SK-MEL-5 (cell line): ENCODE data around the gene SPN. TPM values are rescaled to one million over a fixed set of nuclear protein-coding genes. Genes with fewer than 3 reads are reported as not detected.
A peak's percentile ranks its signal among the peaks of the same experiment; 100 is the strongest.
"Not testable (repeated sequence)": the region's sequence is repeated elsewhere in the genome, so short reads cannot be mapped to it uniquely, and the experiment has no call there.

Source experiments
- DNase-seq: peaks from one replicate; pipeline ENCODE4 v3.0.0-alpha.2; 2016; ENCODE audit warnings: low read depth, low spot score
- in situ Hi-C: cut with HindIII; loops from 2 replicates; pipeline ENCODE4 v1.10.0; 2016; ENCODE audit warnings: low sequenced_read_pairs, high pct_unique_total_duplicates, low pct_unique_long_range_greater_than_20kb
- polyA plus RNA-seq, 2 experiments: library from polyadenylated mRNA; depleted of rRNA; stranded (reverse); fragments of >200 nt; gene quantifications; 2 replicates each; pipeline ENCODE4 v1.2.3, GENCODE V29; 2015
- total RNA-seq: library from RNA; depleted of rRNA; stranded (reverse); fragments of >200 nt; shearing (Covaris generic); gene quantifications from 2 replicates; pipeline ENCODE4 v1.2.3, GENCODE V29; 2014; rRNA removed

Gene SPN
- not detected in 2 replicates for total RNA-seq
- 0.08 TPM in 1 of 2 replicates, not detected in the other for polyA plus RNA-seq (2015; cell fraction: cytosol; rRNA removed)
- not detected in 2 replicates for polyA plus RNA-seq (2015; cell fraction: nucleus; rRNA removed)

DNA sequence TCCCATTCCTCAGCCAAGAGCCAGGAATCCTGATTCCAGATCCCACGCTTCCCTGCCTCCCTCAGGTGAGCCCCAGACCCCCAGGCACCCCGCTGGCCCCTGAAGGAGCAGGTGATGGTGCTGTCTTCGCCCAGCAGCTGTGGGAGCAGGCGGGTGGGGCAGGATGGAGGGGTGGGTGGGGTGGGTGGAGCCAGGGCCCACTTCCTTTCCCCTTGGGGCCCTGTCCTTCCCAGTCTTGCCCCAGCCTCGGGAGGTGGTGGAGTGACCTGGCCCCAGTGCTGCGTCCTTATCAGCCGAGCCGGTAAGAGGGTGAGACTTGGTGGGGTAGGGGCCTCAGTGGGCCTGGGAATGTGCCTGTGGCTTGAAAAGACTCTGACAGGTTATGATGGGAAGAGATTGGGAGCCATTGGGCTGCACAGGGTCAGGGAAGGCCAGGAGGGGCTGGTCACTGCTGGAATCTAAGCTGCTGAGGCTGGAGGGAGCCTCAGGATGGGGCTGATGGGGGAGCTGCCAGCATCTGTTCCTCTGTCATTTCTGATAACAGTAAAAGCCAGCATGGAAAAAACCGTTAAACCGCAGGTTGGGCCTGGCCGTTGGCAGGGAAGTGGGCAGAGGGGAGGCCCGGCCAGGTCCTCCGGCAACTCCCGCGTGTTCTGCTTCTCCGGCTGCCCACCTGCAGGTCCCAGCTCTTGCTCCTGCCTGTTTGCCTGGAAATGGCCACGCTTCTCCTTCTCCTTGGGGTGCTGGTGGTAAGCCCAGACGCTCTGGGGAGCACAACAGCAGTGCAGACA lies at the start of gene SPN:
TSS of gene SPN (plus strand) at position 232 of the 791 bp plus-strand sequence. CDS start at position 714, 482 bp downstream.
- in situ Hi-C loops, result no loop called here
- DNase-seq, result no peak

DNA sequence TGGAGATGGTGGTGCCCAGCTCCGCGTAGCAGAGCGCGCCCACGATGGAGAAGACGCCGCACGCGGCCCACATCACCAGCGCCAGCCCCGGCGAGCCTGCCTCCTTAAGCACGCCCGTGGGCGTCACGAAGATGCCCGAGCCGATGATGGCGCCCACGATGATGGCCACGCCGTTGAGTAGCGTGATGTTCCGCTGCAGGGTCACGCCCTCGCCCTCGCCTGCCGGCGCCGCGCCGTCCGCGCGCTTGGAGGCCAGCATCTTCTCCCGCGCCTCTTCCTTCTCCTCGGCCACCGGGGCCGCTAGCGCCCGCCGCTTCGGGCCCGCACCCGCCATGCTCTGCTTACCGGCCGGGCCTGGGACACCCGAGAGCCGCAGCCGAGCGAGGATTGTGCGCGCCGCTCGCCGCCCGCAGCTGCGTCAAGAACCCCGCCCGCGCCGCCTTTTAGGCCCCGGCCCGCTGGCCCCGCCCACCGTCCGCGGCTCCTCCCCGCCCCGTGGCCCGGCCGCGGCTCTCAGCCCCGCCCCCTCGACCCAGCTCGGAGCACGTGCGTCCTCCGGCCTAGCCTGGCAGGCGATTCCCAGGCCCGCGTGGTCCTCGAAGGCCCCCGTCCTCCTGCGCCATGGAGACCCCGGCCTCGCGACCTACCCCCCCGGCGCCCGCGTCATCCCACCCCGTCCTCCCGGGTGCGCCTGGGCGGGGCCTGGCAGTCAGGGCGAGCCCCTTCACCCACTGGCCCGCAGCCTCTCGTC lies 49.6 kb upstream of the SPN start:
- in situ Hi-C loops, result not testable (repeated sequence)
- peak; percentile 82 for DNase-seq

GRCh38 chr16:29614691-29615314 lies 48.2 kb upstream of the SPN start:
- DNase-seq, result peak; percentile 69

DNA sequence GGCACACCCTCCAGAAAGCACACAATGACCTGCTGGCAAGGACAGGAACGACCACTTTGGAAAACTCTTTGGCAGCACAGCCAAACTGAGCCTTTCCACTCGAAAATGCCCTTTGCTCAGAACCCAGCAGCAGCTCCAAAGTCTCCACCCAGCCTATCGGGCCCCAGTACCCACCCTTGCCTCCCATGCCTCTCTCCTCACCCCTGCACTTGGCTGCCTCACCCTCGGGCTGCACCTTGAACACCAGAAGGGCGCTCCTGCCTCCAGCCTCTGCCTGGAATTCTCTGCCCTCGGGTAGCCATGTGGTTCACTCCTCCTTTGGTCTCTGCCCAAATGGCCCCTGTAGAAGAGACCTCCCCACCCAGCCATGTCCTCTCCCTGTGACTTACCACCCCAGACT lies 46.9 kb upstream of the SPN start:
- in situ Hi-C loops, DNase-seq: not testable (repeated sequence)

More at GRCh38 chr16:29614691-29615314, 48.2 kb upstream of the SPN start:
- in situ Hi-C loops, result not testable (repeated sequence)

- in situ Hi-C loops, result not testable (repeated sequence)
Measured at GRCh38 chr16:29620591-29620990, 42.5 kb upstream of the SPN start.

DNA sequence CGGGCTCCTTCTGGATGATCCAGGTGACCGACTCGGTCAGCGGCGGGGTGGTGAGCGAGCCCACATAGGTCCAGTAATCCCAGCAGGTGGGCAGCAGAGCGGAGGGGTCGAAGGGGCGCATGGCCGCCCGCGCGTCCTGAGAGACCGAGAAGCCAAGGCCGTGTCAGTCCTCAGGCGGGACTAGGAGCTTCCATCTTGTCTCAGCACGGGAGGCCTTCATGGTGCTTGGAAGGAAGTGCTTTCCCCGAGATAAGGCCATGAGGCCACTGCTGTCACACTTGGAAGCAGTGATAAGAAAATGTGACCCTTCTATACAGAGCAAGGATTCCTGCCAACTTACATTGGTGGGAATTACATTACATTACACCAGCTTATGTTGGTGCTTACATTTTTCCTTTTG lies 40.3 kb upstream of the SPN start:
- in situ Hi-C loops, DNase-seq: not testable (repeated sequence)

More at GRCh38 chr16:29620591-29620990, 42.5 kb upstream of the SPN start:
- peak; percentile 41 for DNase-seq

- in situ Hi-C loops, DNase-seq: not testable (repeated sequence)
Measured at GRCh38 chr16:29623253-29623652, 39.8 kb upstream of the SPN start.

GRCh38 chr16:29625114-29625513 lies 37.9 kb upstream of the SPN start:
- in situ Hi-C loops, DNase-seq: not testable (repeated sequence)

- in situ Hi-C loops, DNase-seq: not testable (repeated sequence)
Measured at GRCh38 chr16:29626778-29627331, 36.2 kb upstream of the SPN start.

- in situ Hi-C loops, DNase-seq: not testable (repeated sequence)
Measured at GRCh38 chr16:29627661-29628075, 35.4 kb upstream of the SPN start.

- in situ Hi-C loops, result not testable (repeated sequence)
Measured at GRCh38 chr16:29628707-29629106, 34.3 kb upstream of the SPN start.

DNA sequence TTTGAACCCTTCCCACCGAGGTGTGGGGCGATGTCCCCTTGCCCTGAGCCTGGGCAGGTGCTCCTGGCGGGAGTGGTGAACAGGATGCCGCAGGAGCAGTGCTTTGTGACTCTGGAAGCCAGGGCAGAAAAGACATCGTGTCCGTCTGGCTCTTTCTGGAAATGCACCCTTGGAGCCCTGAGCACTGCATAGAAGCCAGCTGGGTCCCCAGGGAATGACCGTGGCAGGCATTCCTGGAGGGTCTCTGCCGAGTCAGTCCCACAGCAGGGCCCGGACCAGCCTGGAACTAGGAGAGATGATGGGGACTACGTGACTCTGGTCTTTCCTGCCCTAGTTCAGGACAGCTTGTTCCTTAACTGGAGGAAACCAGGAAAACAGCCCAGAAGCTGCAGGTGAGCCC lies 33.7 kb upstream of the SPN start:
- DNase-seq, in situ Hi-C loops: not testable (repeated sequence)

More at GRCh38 chr16:29628707-29629106, 34.3 kb upstream of the SPN start:
- not testable (repeated sequence) for DNase-seq

DNA sequence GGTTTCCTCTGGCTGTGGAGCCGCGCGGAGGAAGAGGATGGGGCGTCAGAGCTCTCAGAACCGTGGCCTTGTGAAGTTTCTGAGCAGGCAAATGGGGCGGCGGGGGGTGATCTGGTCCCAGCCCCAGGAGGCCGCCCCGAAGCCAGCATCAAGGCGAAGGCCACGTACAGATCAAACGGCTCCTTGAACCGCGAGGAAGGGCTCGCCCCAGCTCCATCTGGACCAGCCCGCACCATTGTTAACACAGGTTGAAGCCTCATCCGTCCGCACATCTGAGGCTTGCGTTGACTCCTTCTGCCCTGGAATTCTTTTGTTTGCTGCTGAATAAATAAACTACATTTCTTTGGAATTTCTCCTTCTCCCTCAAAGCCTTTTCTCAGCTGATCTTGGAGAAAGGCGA lies 31.4 kb upstream of the SPN start:
- in situ Hi-C loops, DNase-seq: not testable (repeated sequence)

DNA sequence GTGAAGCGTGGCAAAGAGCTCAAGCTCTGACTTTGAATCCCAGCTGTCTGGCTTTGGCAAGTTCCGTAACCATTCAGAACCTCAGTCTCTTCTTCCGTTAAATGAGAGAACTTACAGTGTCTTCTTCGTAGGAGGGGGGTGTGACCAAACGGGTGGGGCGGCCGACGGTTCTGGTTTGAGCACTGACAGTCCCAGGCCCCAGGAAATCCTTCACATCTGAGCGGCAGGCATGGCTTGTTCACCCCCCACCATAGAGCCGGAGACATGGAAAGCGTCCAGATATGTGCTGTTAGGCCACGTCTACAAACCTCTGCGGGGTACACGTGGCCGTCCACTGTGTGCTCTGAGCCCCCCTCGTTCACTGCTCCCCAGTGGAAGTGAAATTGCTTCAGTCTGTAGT lies 27.1 kb upstream of the SPN start:
- in situ Hi-C loops, DNase-seq: not testable (repeated sequence)

GRCh38 chr16:29636368-29636767 lies 26.7 kb upstream of the SPN start:
- in situ Hi-C loops, DNase-seq: not testable (repeated sequence)

DNA sequence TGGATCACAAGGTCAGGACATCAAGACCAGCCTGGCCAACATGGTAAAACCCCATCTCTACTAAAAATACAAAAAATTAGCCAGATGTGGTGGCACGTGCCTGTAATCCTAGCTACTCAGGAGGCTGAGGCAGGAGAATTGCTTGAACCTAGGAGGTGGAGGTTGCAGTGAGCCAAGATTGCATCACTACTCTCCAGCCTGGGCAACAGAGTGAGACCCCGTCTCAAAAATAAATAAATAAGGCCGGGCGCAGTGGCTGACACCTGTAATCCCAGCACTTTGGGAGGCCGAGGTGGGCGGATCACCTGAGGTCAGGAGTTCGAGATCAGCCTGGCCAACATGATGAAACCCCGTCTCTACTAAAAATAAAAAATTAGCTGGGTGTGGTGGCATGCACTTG lies 24.3 kb upstream of the SPN start:
- in situ Hi-C loops, result not testable (repeated sequence)

DNA sequence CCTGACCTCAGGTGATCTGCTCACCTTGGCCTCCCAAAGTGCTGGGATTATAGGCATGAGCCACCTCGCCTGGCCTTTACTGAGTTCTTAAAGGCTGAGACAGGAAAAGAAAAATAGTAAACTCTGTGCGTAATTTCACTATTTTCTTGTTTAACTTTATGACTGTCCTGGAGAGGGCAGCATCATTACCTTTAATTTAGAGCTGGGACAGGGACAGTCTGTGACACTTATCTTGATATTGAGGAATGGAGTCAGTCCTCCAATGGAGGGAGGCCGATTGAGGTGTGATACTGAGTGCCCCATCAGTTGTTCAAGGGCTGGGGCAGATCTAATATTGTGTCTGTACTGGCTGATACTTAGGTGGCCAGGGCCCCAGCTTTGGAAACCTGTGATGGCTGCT lies 21.5 kb upstream of the SPN start:
- DNase-seq, result no peak
- in situ Hi-C loops, result no loop called here

More for the DNA sequence above, 24.3 kb upstream of the SPN start:
- DNase-seq, result not testable (repeated sequence)
